GM06990 (cell line): ENCODE measurements around the gene B3GALT4.

Source experiments
- DNase-seq: peaks from one replicate; pipeline ENCODE4 v3.0.0-alpha.2; 2011; ENCODE audit not compliant: insufficient read length; ENCODE audit errors: extremely low read depth
- H3K27me3 ChIP-seq: replicated peaks from 2 replicates; pipeline ENCODE4 v1.6.0; 2011; ENCODE audit warnings: low read length; ENCODE audit not compliant: control insufficient read depth, insufficient read depth
- H3K36me3 ChIP-seq: 2 replicates; pipeline ENCODE4 v1.5.1; 2011; ENCODE audit warnings: low read length; ENCODE audit not compliant: control insufficient read depth, insufficient read depth
- H3K4me3 ChIP-seq: replicated peaks from 2 replicates; pipeline ENCODE4 v1.5.1; 2011; ENCODE audit warnings: low read depth, mild to moderate bottlenecking, control low read depth, low read length
- CTCF ChIP-seq: IDR thresholded peaks from 2 replicates; pipeline ENCODE4 v1.5.1; 2011; ENCODE audit warnings: low read length, control low read depth, mild to moderate bottlenecking, inconsistent platforms; ENCODE audit not compliant: insufficient read depth, poor library complexity, severe bottlenecking

Gene B3GALT4

DNA sequence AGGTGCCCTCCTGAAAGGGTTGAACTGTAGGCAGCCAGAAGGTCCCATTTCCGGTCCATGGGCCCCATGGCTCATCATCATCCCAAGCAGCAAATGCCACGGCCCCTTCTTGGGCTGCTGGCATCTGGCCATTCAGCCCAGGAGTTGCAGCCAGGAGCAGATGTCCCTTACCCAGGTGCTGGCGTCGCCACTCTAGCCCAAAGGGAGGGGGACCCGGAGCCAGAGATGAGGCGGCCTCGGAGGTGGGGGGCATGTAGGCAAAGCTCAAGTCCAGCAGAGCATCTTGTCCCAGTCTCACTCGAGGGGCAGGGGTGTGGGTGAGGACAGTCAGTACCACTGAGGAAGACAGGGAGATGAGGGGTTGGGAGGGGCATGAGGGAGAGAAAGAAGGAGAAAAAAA lies 28.1 kb downstream of the B3GALT4 start:
- DNase-seq = no peak
- no peak for TF ChIP-seq CTCF
- peaks cover 27% of the 10 kb centered on the region for H3K36me3 ChIP-seq

DNA sequence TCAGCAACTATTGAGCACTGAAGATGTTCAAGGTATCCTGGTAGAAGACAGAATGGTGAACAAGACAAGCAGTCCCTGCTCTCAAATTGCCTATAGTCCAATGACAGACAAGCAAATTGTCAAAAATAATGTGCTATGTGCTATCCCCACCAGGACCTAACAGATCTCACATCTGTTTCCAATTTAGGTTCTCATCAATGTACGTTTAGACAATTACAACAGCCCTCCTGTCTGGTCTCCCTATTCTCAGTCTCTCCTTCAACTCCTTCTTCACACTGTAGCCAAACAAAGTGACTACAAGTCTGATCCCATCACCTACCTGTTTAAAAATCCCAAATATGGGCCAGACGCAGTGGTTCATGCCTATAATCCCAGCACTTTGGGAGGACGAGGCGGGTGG lies 29.4 kb downstream of the B3GALT4 start:
- TF ChIP-seq CTCF = no peak
- no peak for DNase-seq
- H3K36me3 ChIP-seq = peaks cover 27% of the 10 kb centered on the region

More for the DNA sequence above, 28.1 kb downstream of the B3GALT4 start:
- H3K27me3 ChIP-seq = no peaks in the 10 kb centered on the region
- no peak overlapping the region for H3K4me3 ChIP-seq

DNA sequence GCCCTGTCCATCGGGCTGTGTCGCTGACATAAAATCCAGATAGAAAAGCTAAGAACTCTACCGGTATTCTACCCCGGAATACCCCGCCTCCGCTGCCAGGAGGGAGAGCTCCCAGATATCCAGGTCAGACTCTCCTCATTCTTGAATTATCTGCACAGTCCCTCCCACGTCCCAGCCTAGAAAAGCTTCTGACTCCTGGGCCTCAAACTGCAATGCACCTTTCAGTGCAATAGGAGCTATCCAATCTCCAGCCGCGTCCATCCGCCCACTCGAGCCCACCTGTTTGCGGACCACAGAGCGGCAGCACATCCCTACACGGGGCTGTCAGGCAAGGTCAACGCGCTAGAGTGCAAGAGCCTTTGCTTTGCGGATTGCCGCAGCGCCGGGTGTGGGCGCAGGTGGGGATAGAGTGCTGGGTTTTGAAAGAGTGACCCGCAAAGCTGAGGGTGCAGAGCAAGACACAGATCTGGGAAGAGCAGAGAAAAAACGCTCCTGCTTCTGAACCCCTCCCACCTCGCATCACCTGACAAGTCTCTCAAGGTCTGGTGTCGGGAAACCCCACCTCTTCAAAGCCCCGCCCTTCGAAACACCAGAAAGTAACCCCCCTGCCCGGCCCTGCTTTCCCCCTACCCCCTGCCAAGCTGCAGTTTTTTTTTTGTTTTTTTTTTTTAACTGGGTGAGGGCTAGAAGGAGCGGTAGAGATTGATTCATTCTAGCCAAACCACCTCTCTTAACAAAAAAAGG lies 35.6 kb downstream of the B3GALT4 start:
- peak; percentile 65 for DNase-seq
- H3K4me3 ChIP-seq = peak overlapping the region; percentile 92
- no peak for TF ChIP-seq CTCF
- peaks cover 2% of the 10 kb centered on the region for H3K36me3 ChIP-seq
- H3K27me3 ChIP-seq = no peaks in the 10 kb centered on the region

More for the DNA sequence above, 29.4 kb downstream of the B3GALT4 start:
- Histone ChIP-seq H3K4me3 (no peak overlapping the region), H3K27me3 (no peaks in the 10 kb centered on the region)

GRCh38 chr6:33313105-33313708 lies 36.3 kb downstream of the B3GALT4 start:
- peak overlapping the region; percentile 92 for H3K4me3 ChIP-seq
- H3K36me3 ChIP-seq = peaks cover 2% of the 10 kb centered on the region; the same call in 1 of the 2 replicates
- DNase-seq = no peak
- TF ChIP-seq CTCF = no peak
- H3K27me3 ChIP-seq = no peaks in the 10 kb centered on the region

GRCh38 chr6:33313709-33314514 lies 37.0 kb downstream of the B3GALT4 start, which contains the start of gene TAPBP:
Gene TAPBP, minus strand, starts transcription at chr6:33314078. Its CDS starts 37 bp downstream, at chr6:33314041.
- H3K27me3 ChIP-seq = no peaks in the 10 kb centered on the region
- H3K36me3 ChIP-seq = peaks cover 4% of the 10 kb centered on the region
- peak within 1 kb of the TSS; percentile 92 for H3K4me3 ChIP-seq
- no peak for TF ChIP-seq CTCF
- peak; percentile 87 for DNase-seq
